Stimulated activated effector memory CD8-positive, alpha-beta T cell treated with anti-CD3 and anti-CD28 coated beads, Interleukin-12 subunit alpha, Interleukin-12 subunit beta, amount 100 ng/mL, for 72 hours (primary cell): ENCODE measurements around the gene DLG5.
A peak's percentile ranks its signal among the peaks of the same experiment; 100 is the strongest.
"Not testable (repeated sequence)": the region's sequence is repeated elsewhere in the genome, so short reads cannot be mapped to it uniquely, and the experiment has no call there.

Experiments used
- ATAC-seq: fragments of 150-1000 bp; cut with Tn5 transposase; 2 replicates; pipeline ENCODE4 v1.10.0; 2021
- DNase-seq, 2 donors: peaks; one replicate each; pipeline ENCODE4 v3.0.0; 2021 to 2022; ENCODE audit warnings: low spot score in 2 of 2
- H3K27ac Mint-ChIP-seq: one replicate; pipeline ENCODE4 v1.8.0; 2022; ENCODE audit warnings: mild to moderate bottlenecking, mixed read lengths
- H3K36me3 Mint-ChIP-seq: one replicate; pipeline ENCODE4 v1.8.0; 2022; ENCODE audit warnings: mild to moderate bottlenecking, mixed read lengths
- H3K4me1 Mint-ChIP-seq: one replicate; pipeline ENCODE4 v1.8.0; 2022; ENCODE audit warnings: mixed read lengths
- H3K4me3 Mint-ChIP-seq: one replicate; pipeline ENCODE4 v1.8.0; 2022; ENCODE audit warnings: mild to moderate bottlenecking, mixed read lengths
- H3K9me3 Mint-ChIP-seq: one replicate; pipeline ENCODE4 v1.8.0; 2022; ENCODE audit warnings: mixed read lengths

Gene DLG5

DNA sequence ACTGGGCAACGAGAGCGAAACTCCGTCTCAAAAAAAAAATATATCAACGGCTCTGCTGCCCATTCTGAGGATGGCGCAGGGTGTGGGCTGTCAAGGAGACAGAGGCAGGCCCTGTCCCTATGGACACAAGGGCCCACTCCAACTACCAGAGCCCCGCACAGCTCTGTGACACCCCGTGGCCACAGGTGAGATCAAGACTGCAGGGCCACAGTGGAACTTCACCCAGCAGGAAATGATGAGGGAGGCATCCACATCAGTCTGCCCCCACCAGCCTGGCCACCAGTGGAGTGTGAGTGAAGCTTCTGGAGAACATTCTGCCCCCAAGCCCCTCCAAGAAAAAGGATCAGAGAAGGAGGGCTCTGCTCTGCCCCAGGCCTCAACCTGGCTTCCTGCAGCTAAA is 136.7 kb downstream of the DLG5 start:
- H3K36me3 Mint-ChIP-seq: peaks cover 12% of the 10 kb centered on the region
- H3K4me3 Mint-ChIP-seq: no peak overlapping the region
- peaks cover 3% of the 10 kb centered on the region for H3K9me3 Mint-ChIP-seq
- H3K27ac Mint-ChIP-seq: peak overlapping the region; percentile 68
- no peak for DNase-seq
- ATAC-seq: peak; percentile 33
- H3K4me1 Mint-ChIP-seq: peaks cover 8% of the 10 kb centered on the region

DNA sequence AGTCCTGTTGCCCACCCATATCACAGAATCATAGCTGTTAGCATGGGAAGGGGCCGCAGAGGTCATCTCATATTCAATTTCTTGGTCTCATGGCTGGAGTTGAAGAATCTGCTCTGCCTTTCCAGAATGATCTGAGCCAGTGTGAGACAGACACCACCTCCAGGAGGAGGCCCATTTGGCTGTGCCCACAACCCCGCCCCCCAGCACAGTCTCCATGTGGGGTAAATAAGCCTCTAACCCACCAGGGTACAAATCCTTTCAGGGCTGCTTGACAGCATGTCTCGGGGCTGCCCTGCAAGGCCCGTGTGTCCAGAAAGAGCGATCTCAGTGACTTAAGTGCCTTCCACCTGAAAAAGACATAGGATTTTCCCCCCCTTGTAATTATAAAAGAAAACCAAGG is 137.5 kb downstream of the DLG5 start:
- ATAC-seq: no peak
- H3K27ac Mint-ChIP-seq: no peak overlapping the region
- peaks cover 3% of the 10 kb centered on the region for H3K9me3 Mint-ChIP-seq

GRCh38 chr10:77788496-77789010 is 138.0 kb downstream of the DLG5 start:
- H3K4me3 Mint-ChIP-seq: no peak overlapping the region
- DNase-seq (no peak), ATAC-seq (no peak)
- H3K4me1 Mint-ChIP-seq: peaks cover 8% of the 10 kb centered on the region
- H3K27ac Mint-ChIP-seq: no peak overlapping the region
- peaks cover 3% of the 10 kb centered on the region for H3K9me3 Mint-ChIP-seq
- peaks cover 12% of the 10 kb centered on the region for H3K36me3 Mint-ChIP-seq

More for the DNA sequence above, 137.5 kb downstream of the DLG5 start:
- no peak overlapping the region for H3K4me3 Mint-ChIP-seq
- H3K4me1 Mint-ChIP-seq: peaks cover 8% of the 10 kb centered on the region
- DNase-seq: no peak
- peaks cover 12% of the 10 kb centered on the region for H3K36me3 Mint-ChIP-seq

DNA sequence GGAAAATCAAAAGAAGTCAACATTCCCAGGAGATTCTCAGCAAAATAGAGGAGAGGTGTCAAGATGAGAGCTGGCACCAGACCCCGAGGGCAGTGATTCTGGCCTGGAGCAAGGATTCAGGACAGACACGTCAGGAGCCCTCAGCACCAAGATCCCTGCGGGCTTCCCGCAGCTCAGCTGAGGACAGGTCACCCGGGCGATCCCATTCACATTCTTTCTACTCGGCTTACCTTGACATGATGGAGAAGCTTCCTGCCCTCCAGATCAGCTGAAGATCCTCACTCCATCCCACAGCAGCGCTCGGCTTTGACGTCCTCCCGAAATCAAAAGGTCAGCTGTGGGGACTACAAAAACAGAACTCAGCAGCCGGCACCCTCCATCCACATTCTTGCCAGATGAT is 139.1 kb downstream of the DLG5 start:
- Mint-ChIP-seq H3K4me1 (peaks cover 8% of the 10 kb centered on the region), H3K36me3 (peaks cover 12% of the 10 kb centered on the region), H3K27ac (no peak overlapping the region), H3K9me3 (peaks cover 3% of the 10 kb centered on the region), H3K4me3 (no peak overlapping the region)
- DNase-seq (no peak), ATAC-seq (no peak)

- no peaks in the 10 kb centered on the region for H3K36me3 Mint-ChIP-seq
- H3K27ac Mint-ChIP-seq: no peak overlapping the region
- no peak for ATAC-seq
- peaks cover 2% of the 10 kb centered on the region for H3K4me1 Mint-ChIP-seq
- DNase-seq: no peak
- H3K9me3 Mint-ChIP-seq: peaks cover 3% of the 10 kb centered on the region
- no peak overlapping the region for H3K4me3 Mint-ChIP-seq
These were observed 141.7 kb downstream of the DLG5 start for GRCh38 chr10:77784856-77785255.

- Mint-ChIP-seq H3K36me3 (no peaks in the 10 kb centered on the region), H3K4me3 (no peak overlapping the region), H3K4me1 (no peaks in the 10 kb centered on the region), H3K27ac (no peak overlapping the region), H3K9me3 (peaks cover 7% of the 10 kb centered on the region)
- ATAC-seq (peak; percentile 70), DNase-seq (no peak)
These were observed 144.1 kb downstream of the DLG5 start for GRCh38 chr10:77782328-77783061.

DNA sequence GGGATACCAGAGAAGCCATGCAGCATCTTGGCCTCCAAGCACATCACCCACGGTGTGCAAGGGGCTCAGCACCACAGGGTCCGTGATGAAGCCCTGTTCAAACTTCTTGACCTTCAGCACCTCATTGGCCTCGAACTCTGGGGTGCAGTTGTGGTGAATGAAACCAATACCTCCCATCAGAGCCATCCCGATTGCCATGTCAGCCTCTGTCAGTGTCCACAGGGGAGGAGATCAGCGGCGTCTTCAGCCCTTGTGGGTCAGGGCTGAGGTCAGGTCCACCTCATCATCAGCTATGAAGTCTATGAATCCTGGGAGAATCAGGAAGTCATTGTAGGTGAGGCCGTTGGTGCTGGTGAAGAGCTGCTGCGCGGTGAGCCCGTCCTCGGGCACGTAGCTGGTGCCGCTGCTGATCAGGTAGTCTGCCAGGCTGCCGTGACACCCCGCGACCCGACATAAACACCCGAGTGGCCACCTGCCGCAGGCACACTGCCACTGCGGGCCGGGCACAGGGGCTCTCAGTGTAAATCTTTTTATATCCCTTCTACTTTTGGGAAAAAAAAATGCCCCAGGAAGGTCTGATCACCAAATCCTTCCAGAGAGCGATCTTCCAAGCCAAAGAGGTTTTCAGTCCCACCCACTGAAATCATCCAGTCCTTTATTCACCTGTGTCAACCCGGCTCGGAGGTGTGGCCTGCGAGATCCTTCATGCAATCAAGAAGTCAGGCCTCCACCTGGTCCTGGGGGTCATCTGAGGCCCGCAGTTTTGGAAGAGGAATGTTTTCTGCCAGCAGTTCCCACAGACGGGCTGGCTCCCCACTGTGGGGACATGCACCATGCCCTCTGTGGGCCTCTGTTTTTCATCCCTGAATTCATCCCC is 144.9 kb downstream of the DLG5 start:
- H3K4me3 Mint-ChIP-seq: no peak overlapping the region
- ATAC-seq: no peak
- DNase-seq: no peak
- H3K4me1 Mint-ChIP-seq: no peaks in the 10 kb centered on the region
- H3K36me3 Mint-ChIP-seq: no peaks in the 10 kb centered on the region
- peaks cover 7% of the 10 kb centered on the region for H3K9me3 Mint-ChIP-seq
- H3K27ac Mint-ChIP-seq: no peak overlapping the region

GRCh38 chr10:77780180-77780579 is 146.4 kb downstream of the DLG5 start:
- Mint-ChIP-seq H3K9me3 (peaks cover 7% of the 10 kb centered on the region), H3K4me1 (no peaks in the 10 kb centered on the region), H3K27ac (no peak overlapping the region), H3K36me3 (no peaks in the 10 kb centered on the region), H3K4me3 (no peak overlapping the region)
- ATAC-seq: no peak
- DNase-seq: no peak

GRCh38 chr10:77776487-77776886 is 150.1 kb downstream of the DLG5 start:
- H3K27ac Mint-ChIP-seq: no peak overlapping the region
- no peak overlapping the region for H3K4me3 Mint-ChIP-seq
- no peak for ATAC-seq

GRCh38 chr10:77774940-77775391 is 151.6 kb downstream of the DLG5 start:
- ATAC-seq (no peak), DNase-seq (peak in 1 of 2 donors; percentile 28)
- Mint-ChIP-seq H3K9me3 (peaks cover 7% of the 10 kb centered on the region), H3K36me3 (no peaks in the 10 kb centered on the region), H3K4me1 (peaks cover 12% of the 10 kb centered on the region), H3K27ac (no peak overlapping the region), H3K4me3 (no peak overlapping the region)

More at GRCh38 chr10:77776487-77776886, 150.1 kb downstream of the DLG5 start:
- Mint-ChIP-seq H3K36me3 (no peaks in the 10 kb centered on the region), H3K4me1 (peaks cover 12% of the 10 kb centered on the region), H3K9me3 (peaks cover 7% of the 10 kb centered on the region)
- DNase-seq: no peak

DNA sequence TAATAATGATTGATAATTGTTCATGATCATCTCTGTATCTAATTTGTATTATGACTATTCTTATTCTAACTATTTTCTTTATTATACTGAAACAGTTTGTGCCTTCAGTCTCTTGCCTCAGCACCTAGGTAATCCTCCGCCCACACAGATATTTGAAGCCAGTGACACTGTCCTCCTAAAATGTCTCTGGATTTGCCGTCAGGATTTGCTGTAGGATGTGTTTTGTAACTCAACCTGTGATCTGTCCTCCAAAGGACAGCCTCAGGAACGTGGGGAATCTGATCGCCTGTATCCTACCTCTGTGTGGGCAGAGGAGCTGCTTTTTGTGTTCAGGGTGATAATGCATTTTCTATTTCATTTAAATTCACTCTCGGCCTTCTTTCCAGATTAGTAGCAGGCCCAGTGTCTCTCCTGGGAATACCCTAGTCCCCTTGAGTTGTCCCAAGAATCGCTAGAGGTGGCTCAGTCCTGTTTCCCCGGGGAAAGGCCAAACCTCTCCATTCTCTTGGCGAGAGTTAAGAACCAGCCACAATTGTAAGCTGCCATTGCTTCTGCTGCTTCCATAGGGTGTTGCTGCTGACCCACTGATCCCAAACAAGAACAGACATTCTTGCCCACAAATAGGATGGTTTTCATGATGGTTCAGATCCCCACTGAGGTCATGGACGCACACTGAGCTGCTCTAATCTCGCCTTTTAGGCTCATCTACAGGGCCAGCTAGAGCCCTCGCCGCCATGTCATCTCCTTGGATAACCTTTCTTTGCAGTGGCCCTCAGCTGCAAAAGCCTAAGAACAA is 152.7 kb downstream of the DLG5 start:
- H3K9me3 Mint-ChIP-seq: peaks cover 7% of the 10 kb centered on the region
- peak in 1 of 2 donors; percentile 33 for DNase-seq
- no peak overlapping the region for H3K4me3 Mint-ChIP-seq
- no peak for ATAC-seq
- peaks cover 12% of the 10 kb centered on the region for H3K4me1 Mint-ChIP-seq
- no peaks in the 10 kb centered on the region for H3K36me3 Mint-ChIP-seq
- H3K27ac Mint-ChIP-seq: no peak overlapping the region

GRCh38 chr10:77772852-77773600 is 153.5 kb downstream of the DLG5 start:
- Mint-ChIP-seq H3K27ac (peak overlapping the region; percentile 55), H3K4me1 (peaks cover 12% of the 10 kb centered on the region)
- H3K36me3 Mint-ChIP-seq, DNase-seq, ATAC-seq, H3K9me3 Mint-ChIP-seq, H3K4me3 Mint-ChIP-seq: not testable (repeated sequence)

DNA sequence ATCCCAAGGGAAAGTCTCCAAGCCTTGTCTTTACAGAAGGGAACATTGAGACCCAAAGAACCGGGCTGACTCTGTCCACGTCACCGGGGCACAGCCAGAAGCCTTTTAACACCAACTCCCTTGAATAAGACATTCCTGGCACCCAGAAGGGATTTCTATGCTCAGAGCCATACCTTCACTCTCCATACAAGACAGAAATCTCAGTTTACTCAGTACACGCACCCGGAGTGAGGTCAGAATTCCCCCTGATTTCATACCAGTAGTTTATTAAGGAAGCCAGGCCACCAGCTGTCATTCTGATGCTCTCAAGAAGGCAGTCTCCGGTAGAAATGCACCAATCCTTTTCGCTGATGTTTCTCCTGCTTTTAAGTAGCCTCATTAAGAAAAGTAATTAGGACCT is 154.7 kb downstream of the DLG5 start:
- Mint-ChIP-seq H3K27ac (no peak overlapping the region), H3K36me3 (no peaks in the 10 kb centered on the region), H3K4me3 (no peak overlapping the region), H3K9me3 (peaks cover 4% of the 10 kb centered on the region), H3K4me1 (peaks cover 12% of the 10 kb centered on the region)
- no peak for ATAC-seq
- peak in 1 of 2 donors; percentile 13 for DNase-seq

DNA sequence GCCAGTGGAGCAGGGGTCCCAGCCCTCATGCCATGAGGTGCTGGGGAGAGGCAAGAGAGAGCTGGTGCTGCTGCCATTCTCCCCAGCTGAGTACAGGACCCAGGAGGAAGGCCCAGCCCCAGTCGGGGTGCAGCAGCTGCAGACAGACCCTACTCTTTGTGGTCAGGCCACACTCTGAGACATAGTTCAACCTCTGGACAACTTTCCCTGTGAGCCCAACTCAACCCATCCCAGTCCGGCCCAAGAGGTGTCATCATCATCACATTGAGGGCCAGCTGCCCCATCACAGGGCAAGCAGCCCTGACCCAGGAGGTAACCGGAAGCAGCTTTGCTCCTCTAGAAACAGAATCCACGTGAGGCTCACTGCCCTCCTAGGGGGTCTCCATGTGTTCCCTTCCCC is 155.1 kb downstream of the DLG5 start:
- H3K9me3 Mint-ChIP-seq: peaks cover 2% of the 10 kb centered on the region
- H3K4me1 Mint-ChIP-seq: peaks cover 12% of the 10 kb centered on the region
- DNase-seq (no peak), ATAC-seq (no peak)
- no peaks in the 10 kb centered on the region for H3K36me3 Mint-ChIP-seq
- no peak overlapping the region for H3K4me3 Mint-ChIP-seq
- H3K27ac Mint-ChIP-seq: no peak overlapping the region
